ENCODE data around the gene SUN2. TPM values are rescaled to one million over a fixed set of nuclear protein-coding genes. Genes with fewer than 3 reads are reported as not detected.

SUN2 gene
- total and polyA plus RNA-seq, 9 of the 15 experiments (the other 6 are each of a cell fraction or from before 2014, with no cell fraction given) = 0.11 to 42.6 (median 16.7) TPM

DNA sequence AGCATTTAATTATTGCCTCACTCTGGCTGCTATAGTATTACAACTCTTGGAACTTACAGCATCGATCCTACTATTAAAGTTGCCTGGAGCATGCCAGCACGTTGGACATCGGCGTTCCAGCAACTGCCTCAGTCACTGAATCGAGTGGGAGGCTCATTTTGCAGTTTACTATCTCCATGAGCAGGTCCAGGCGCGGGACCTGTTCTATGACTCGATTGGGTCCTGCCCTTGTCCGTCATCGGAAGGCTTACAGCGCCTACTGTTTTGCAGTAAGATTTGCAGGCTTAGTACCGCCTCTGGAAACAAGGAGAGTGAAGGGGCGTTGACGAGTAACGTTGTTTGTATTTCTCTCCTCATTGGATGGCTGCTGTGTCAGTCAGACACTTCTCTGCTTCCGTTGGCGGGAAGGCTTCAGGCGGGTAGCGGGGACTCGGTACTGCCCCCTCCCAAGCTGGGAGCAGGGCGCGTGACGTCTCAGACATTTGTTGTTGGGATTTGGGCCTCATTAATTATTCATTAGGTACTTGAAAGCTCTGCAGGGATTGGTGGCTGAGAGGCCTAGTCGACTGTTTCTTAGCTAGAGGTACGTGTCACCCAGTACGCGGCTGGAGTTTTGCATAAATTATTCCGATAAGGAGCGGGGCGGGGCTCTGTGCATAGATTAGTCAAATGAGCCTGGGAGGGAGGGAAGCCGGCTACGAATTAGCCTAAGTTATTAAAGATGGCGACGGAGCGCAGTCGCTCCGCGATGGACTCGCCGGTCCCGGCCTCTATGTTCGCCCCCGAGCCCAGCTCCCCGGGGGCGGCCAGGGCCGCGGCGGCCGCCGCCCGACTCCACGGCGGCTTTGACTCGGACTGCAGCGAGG is 50.3 kb downstream of the SUN2 start, which contains the start of gene GTPBP1:
Gene GTPBP1 (plus strand): TSS at position 710 of the 866 bp plus-strand sequence. CDS start 12 bp downstream, at position 722.
- ChIA-PET POLR2A (interaction anchor here (0.6 to 2.7 kb wide), 12 partner anchors 9 to 250 kb away, joined by 3 to 9 read pairs (median 4); partner anchors contain the start of gene TOMM22), CTCF (ENCODE audit: low intra/inter-chr PET ratio) (no interaction called here)
- peak within 1 kb of the TSS; percentile 86 to 97 for H3K9ac ChIP-seq (ENCODE audit: insufficient read depth in 1 of 2, low read depth in 2 of 2, low read length in 2 of 2)
- FAIRE-seq (peak; percentile 99), ATAC-seq (peak; percentile 88), DNase-seq (ENCODE audit: extremely low read depth in 1 of 4, low spot score in 3 of 4) (peak; percentile 85 to 98 (median 91))
- H3K27ac ChIP-seq (ENCODE audit: extremely low read depth, low read depth, low read length) = peak within 1 kb of the TSS; percentile 91
- peaks cover 29 to 38% of the 10 kb centered on the region in 2 experiments; a peak in 4 of 5 replicates for H3K4me1 ChIP-seq (replicated peaks in 1 of 2; ENCODE audit: control insufficient read depth in 2 of 2, insufficient read depth in 2 of 2, low read length in 2 of 2)
- peak within 1 kb of the TSS; percentile 91 for H3K4me2 ChIP-seq (ENCODE audit: insufficient read depth, low read length)
- peaks cover 23% of the 10 kb centered on the region; the same call in 2 of the 3 replicates for H3K36me3 ChIP-seq (ENCODE audit: control insufficient read depth, insufficient read depth, low read length)
- peaks cover 18% of the 10 kb centered on the region for H4K20me1 ChIP-seq (replicated peaks; ENCODE audit: control insufficient read depth, insufficient read depth, low read length)
- H3K9me3 ChIP-seq (replicated peaks; ENCODE audit: control insufficient read depth, insufficient read depth, low read depth, low read length) = no peaks in the 10 kb centered on the region
- H3K79me2 ChIP-seq (ENCODE audit: control insufficient read depth, insufficient read depth, low read length) = peaks cover 55% of the 10 kb centered on the region
- peak within 1 kb of the TSS; percentile 64 for H2AFZ ChIP-seq (ENCODE audit: low read depth, low read length)
- in situ Hi-C loops (cut with MboI) = no loop called here
- no TSS peak for BruUV-seq (replicated peaks)
- intact Hi-C loops (cut with micrococcal nuclease) = no loop called here
- no peaks in the 10 kb centered on the region for H3K9me1 ChIP-seq (ENCODE audit: control insufficient read depth, insufficient read depth, low read length)
- H3K27me3 ChIP-seq (ENCODE audit: control insufficient read depth in 2 of 2, insufficient read depth in 2 of 2, low read length in 2 of 2) = no peaks in the 10 kb centered on the region
- peak within 1 kb of the TSS; percentile 94 for H3K4me3 ChIP-seq
- WGBS (ENCODE audit: insufficient coverage, low coverage, missing lambda C conversion rate) = under 1% methylated on average over 44 of the region's 55 CpGs
- TF ChIP-seq HIVEP1 (CRISPR knock-in tag; IDR thresholded peaks at IDR 0.05) = no peak
- TF ChIP-seq BACH1 (tag; IDR thresholded peaks at IDR 0.05) = no peak
- TF ChIP-seq ZNF780A (CRISPR knock-in tag; IDR thresholded peaks at IDR 0.05) = no peak
- TF ChIP-seq HDAC6 (IDR thresholded peaks at IDR 0.05; ENCODE audit: low read depth, low read length) = no peak
- TF ChIP-seq SP1 (CRISPR knock-in tag; IDR thresholded peaks at IDR 0.05) = peak; percentile 88
- TF ChIP-seq, protein P1, sequence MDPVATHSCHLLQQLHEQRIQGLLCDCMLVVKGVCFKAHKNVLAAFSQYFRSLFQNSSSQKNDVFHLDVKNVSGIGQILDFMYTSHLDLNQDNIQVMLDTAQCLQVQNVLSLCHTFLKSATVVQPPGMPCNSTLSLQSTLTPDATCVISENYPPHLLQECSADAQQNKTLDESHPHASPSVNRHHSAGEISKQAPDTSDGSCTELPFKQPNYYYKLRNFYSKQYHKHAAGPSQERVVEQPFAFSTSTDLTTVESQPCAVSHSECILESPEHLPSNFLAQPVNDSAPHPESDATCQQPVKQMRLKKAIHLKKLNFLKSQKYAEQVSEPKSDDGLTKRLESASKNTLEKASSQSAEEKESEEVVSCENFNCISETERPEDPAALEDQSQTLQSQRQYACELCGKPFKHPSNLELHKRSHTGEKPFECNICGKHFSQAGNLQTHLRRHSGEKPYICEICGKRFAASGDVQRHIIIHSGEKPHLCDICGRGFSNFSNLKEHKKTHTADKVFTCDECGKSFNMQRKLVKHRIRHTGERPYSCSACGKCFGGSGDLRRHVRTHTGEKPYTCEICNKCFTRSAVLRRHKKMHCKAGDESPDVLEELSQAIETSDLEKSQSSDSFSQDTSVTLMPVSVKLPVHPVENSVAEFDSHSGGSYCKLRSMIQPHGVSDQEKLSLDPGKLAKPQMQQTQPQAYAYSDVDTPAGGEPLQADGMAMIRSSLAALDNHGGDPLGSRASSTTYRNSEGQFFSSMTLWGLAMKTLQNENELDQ (CRISPR knock-in tag; IDR thresholded peaks at IDR 0.05; ENCODE audit: borderline replicate concordance) = no peak
- no peak for TF ChIP-seq PTBP1 (IDR thresholded peaks at IDR 0.05; ENCODE audit: low read depth, low read length)
- no peak for TF ChIP-seq RBM22 (IDR thresholded peaks at IDR 0.05; ENCODE audit: low read depth, low read length, poor library complexity, severe bottlenecking)
- TF ChIP-seq USF2 (CRISPR knock-in tag; IDR thresholded peaks at IDR 0.05) = no peak; the same call in 1 of the 2 replicates
- TF ChIP-seq CSDE1 (IDR thresholded peaks at IDR 0.05) = no peak
- TF ChIP-seq CGGBP1 (CRISPR knock-in tag; IDR thresholded peaks at IDR 0.05) = no peak
- no peak for TF ChIP-seq ZNF354B (CRISPR knock-in tag; IDR thresholded peaks at IDR 0.05)
- peak; percentile 78 for TF ChIP-seq SUPT5H (IDR thresholded peaks at IDR 0.05)
- no peak for TF ChIP-seq ZKSCAN3 (CRISPR knock-in tag; IDR thresholded peaks at IDR 0.05)
- TF ChIP-seq DMBX1 (CRISPR knock-in tag; IDR thresholded peaks at IDR 0.05; ENCODE audit: borderline replicate concordance) = no peak
- no peak for TF ChIP-seq ZFP36 (IDR thresholded peaks at IDR 0.05; ENCODE audit: low read depth, low read length, partially characterized antibody)
- TF ChIP-seq, protein P2, sequence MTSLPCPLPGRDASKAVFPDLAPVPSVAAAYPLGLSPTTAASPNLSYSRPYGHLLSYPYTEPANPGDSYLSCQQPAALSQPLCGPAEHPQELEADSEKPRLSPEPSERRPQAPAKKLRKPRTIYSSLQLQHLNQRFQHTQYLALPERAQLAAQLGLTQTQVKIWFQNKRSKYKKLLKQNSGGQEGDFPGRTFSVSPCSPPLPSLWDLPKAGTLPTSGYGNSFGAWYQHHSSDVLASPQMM (CRISPR knock-in tag; IDR thresholded peaks at IDR 0.05) = no peak
- TF ChIP-seq TAF7 (tag; IDR thresholded peaks at IDR 0.05) = no peak
- no peak for TF ChIP-seq HDAC3 (IDR thresholded peaks at IDR 0.05; ENCODE audit: borderline replicate concordance, partially characterized antibody)
- TF ChIP-seq SMARCB1 (IDR thresholded peaks at IDR 0.05; ENCODE audit: insufficient read length, low read depth) = no peak
